ENCODE measurements around the gene STPG1. TPM values are rescaled to one million over a fixed set of nuclear protein-coding genes. Genes with fewer than 3 reads are reported as not detected.

The STPG1 gene
- total RNA-seq, 2 experiments from 2014 or later = 1.8 to 2.4 TPM

- Histone ChIP-seq H3K9me3 (ENCODE audit: control insufficient read depth in 1 of 2, insufficient read depth in 1 of 2, low read length in 2 of 2) (no peaks in the 10 kb centered on the region), H3K4me1 (ENCODE audit: insufficient read depth, low read length) (no peaks in the 10 kb centered on the region), H3K27ac (ENCODE audit: low read depth in 1 of 2, low read length in 2 of 2) (no peak overlapping the region), H3K27me3 (ENCODE audit: control insufficient read depth in 1 of 2, insufficient read depth in 2 of 2, low read length in 2 of 2) (no peaks in the 10 kb centered on the region), H3K4me3 (ENCODE audit: low read length) (no peak overlapping the region), H3K36me3 (ENCODE audit: insufficient read depth, low read length) (no peaks in the 10 kb centered on the region)
- ChIA-PET CTCF (interaction anchor here (0.6 kb wide), 1 partner anchor 806 kb away, joined by 3 read pairs; no protein-coding TSS in a partner anchor), POLR2A (no interaction called here)
- no peak for TF ChIP-seq CTCF (IDR thresholded peaks at IDR 0.05)
- H3K27me3 Mint-ChIP-seq = no peaks in the 10 kb centered on the region
- intact Hi-C loops (cut with DNase I, micrococcal nuclease) = no loop called here
- ATAC-seq (ENCODE audit: poor library complexity) (no peak), DNase-seq (no peak)
- no peaks in the 10 kb centered on the region for H3K36me3 Mint-ChIP-seq (ENCODE audit: low read depth)
- no peaks in the 10 kb centered on the region for H3K4me1 Mint-ChIP-seq (ENCODE audit: low read depth)
- H3K9me3 Mint-ChIP-seq = no peaks in the 10 kb centered on the region
- H3K27ac Mint-ChIP-seq = no peak overlapping the region
- no peak overlapping the region for H3K4me3 Mint-ChIP-seq
Measured at GRCh38 chr1:24329797-24330543, 83.6 kb downstream of the STPG1 start.

- CTCF ChIA-PET = no interaction called here
- no peak for DNase-seq
- Mint-ChIP-seq H3K4me1 (ENCODE audit: low read depth) (no peaks in the 10 kb centered on the region), H3K4me3 (no peak overlapping the region), H3K9me3 (no peaks in the 10 kb centered on the region), H3K36me3 (ENCODE audit: low read depth) (no peaks in the 10 kb centered on the region), H3K27ac (no peak overlapping the region), H3K27me3 (no peaks in the 10 kb centered on the region)
- Histone ChIP-seq H3K9me3 (ENCODE audit: control insufficient read depth in 1 of 2, insufficient read depth in 1 of 2, low read length in 2 of 2) (no peaks in the 10 kb centered on the region), H3K4me1 (ENCODE audit: insufficient read depth, low read length) (no peaks in the 10 kb centered on the region), H3K27ac (ENCODE audit: low read depth in 1 of 2, low read length in 2 of 2) (no peak overlapping the region), H3K36me3 (ENCODE audit: insufficient read depth, low read length) (no peaks in the 10 kb centered on the region), H3K27me3 (ENCODE audit: control insufficient read depth in 1 of 2, insufficient read depth in 2 of 2, low read length in 2 of 2) (no peaks in the 10 kb centered on the region), H3K4me3 (ENCODE audit: low read length) (no peak overlapping the region)
- intact Hi-C loops (cut with DNase I, micrococcal nuclease) = no loop called here
- no peak for ATAC-seq (ENCODE audit: poor library complexity)
- no peak for TF ChIP-seq CTCF (IDR thresholded peaks at IDR 0.05)
- POLR2A ChIA-PET = no interaction called here
Measured at GRCh38 chr1:24329331-24329730, 84.3 kb downstream of the STPG1 start.

GRCh38 chr1:24327891-24328290 is 85.7 kb downstream of the STPG1 start:
- Histone ChIP-seq H3K27ac (ENCODE audit: low read depth in 1 of 2, low read length in 2 of 2) (no peak overlapping the region), H3K4me1 (ENCODE audit: insufficient read depth, low read length) (peaks cover 2% of the 10 kb centered on the region), H3K27me3 (ENCODE audit: control insufficient read depth in 1 of 2, insufficient read depth in 2 of 2, low read length in 2 of 2) (peaks cover 0 to 7% of the 10 kb centered on the region in 2 experiments), H3K36me3 (ENCODE audit: insufficient read depth, low read length) (no peaks in the 10 kb centered on the region), H3K9me3 (ENCODE audit: control insufficient read depth in 1 of 2, insufficient read depth in 1 of 2, low read length in 2 of 2) (no peaks in the 10 kb centered on the region), H3K4me3 (ENCODE audit: low read length) (no peak overlapping the region)
- TF ChIP-seq CTCF (IDR thresholded peaks at IDR 0.05) = no peak
- Mint-ChIP-seq H3K4me1 (ENCODE audit: low read depth) (peaks cover 10% of the 10 kb centered on the region), H3K27ac (no peak overlapping the region), H3K4me3 (no peak overlapping the region), H3K27me3 (no peaks in the 10 kb centered on the region), H3K36me3 (ENCODE audit: low read depth) (no peaks in the 10 kb centered on the region), H3K9me3 (no peaks in the 10 kb centered on the region)
- no peak for ATAC-seq (ENCODE audit: poor library complexity)
- CTCF ChIA-PET = no interaction called here
- no peak for DNase-seq
- POLR2A ChIA-PET = no interaction called here
- intact Hi-C loops (cut with DNase I, micrococcal nuclease) = no loop called here
